Measurements from ENCODE around the gene BRPF3. TPM values are rescaled to one million over a fixed set of nuclear protein-coding genes. Genes with fewer than 3 reads are reported as not detected.

BRPF3 gene
- total and polyA plus RNA-seq, 2 donors (not counting 3 experiments of a cell fraction or from before 2014, with no cell fraction given): 30.5 to 35.7 TPM

GRCh38 chr6:36207155-36207554 is 10.6 kb downstream of the BRPF3 start:
- Histone ChIP-seq H3K79me2 (ENCODE audit: control insufficient read depth, insufficient read depth, low read length) (peaks cover 20% of the 10 kb centered on the region), H3K9me3 (replicated peaks; ENCODE audit: control insufficient read depth, insufficient read depth, low read length) (no peaks in the 10 kb centered on the region), H3K9me1 (replicated peaks; ENCODE audit: control insufficient read depth, extremely low read depth, insufficient read depth, low read length) (no peaks in the 10 kb centered on the region), H2AFZ (ENCODE audit: low read depth, low read length) (no peak overlapping the region), H3K4me1 (ENCODE audit: control insufficient read depth, extremely low read depth, insufficient read depth, low read length) (no peaks in the 10 kb centered on the region), H3K27ac (ENCODE audit: insufficient read depth, low read depth, low read length) (no peak overlapping the region), H3K9ac (replicated peaks; ENCODE audit: extremely low read depth, insufficient read depth, low read length) (no peak overlapping the region), H3K36me3 (ENCODE audit: control insufficient read depth in 2 of 2, extremely low read depth in 1 of 2, insufficient read depth in 2 of 2, low read length in 2 of 2) (peaks cover 22 to 59% of the 10 kb centered on the region in 2 experiments), H3K4me2 (ENCODE audit: insufficient read depth, low read length) (no peak overlapping the region), H4K20me1 (replicated peaks; ENCODE audit: control insufficient read depth, extremely low read depth, insufficient read depth, low read length) (no peaks in the 10 kb centered on the region), H3K27me3 (ENCODE audit: control insufficient read depth in 2 of 2, insufficient read depth in 2 of 2, low read length in 2 of 2) (no peaks in the 10 kb centered on the region), H3K4me3 (replicated peaks in 1 of 3; ENCODE audit: insufficient read depth in 1 of 3, low read depth in 1 of 3, low read length in 3 of 3) (no peak overlapping the region)
- FAIRE-seq: no peak
- DNase-seq (ENCODE audit: low read depth, low spot score): no peak
- TF ChIP-seq EZH2 (IDR thresholded peaks at IDR 0.05; ENCODE audit: borderline replicate concordance, low read depth, low read length, severe bottlenecking) (no peak), CTCF (IDR thresholded peaks at IDR 0.05; ENCODE audit: extremely low read depth in 1 of 2, insufficient read depth in 1 of 2, low read depth in 1 of 2, low read length in 2 of 2) (no peak), POLR2AphosphoS5 (IDR thresholded peaks at IDR 0.05; ENCODE audit: insufficient read depth, low read depth, low read length) (no peak), MAX (IDR thresholded peaks at IDR 0.05; ENCODE audit: insufficient read depth, insufficient read length) (no peak), FOS (IDR thresholded peaks at IDR 0.05; ENCODE audit: borderline replicate concordance, insufficient read depth, low read length) (no peak), JUN (IDR thresholded peaks at IDR 0.05; ENCODE audit: borderline replicate concordance, insufficient read depth, insufficient read length, low read depth) (no peak), POLR2A (IDR thresholded peaks at IDR 0.05; ENCODE audit: low read depth, low read length) (no peak), GATA2 (IDR thresholded peaks at IDR 0.05; ENCODE audit: insufficient read depth, insufficient read length, low read depth, low read length) (no peak), MYC (IDR thresholded peaks at IDR 0.05; ENCODE audit: low read depth, low read length) (no peak)
- BruUV-seq (replicated peaks): no TSS peak
- ChIA-PET CTCF (interaction anchor here (0.7 to 1.6 kb wide), 5 partner anchors 9 to 180 kb away, joined by 3 to 4 read pairs (median 3); partner anchors contain the start of gene MAPK14), POLR2A (no interaction called here)
- intact Hi-C loops (cut with micrococcal nuclease): no loop called here
- dilution Hi-C loops (cut with MboI; ENCODE audit: extremely low pct_ligation_motif_present, low sequenced_read_pairs): no loop called here

Measured in endothelial cell of umbilical vein (primary cell).